GM18909 (cell line): Measurements from ENCODE around the gene CSPG4.
"Not testable (repeated sequence)": the region's sequence is repeated elsewhere in the genome, so short reads cannot be mapped to it uniquely, and the experiment has no call there.

Source experiments
- ATAC-seq: cut with Tn5 transposase; IDR thresholded peaks from one replicate; pipeline ENCODE4 v1.9.1; 2021; ENCODE audit warnings: mild to moderate bottlenecking; ENCODE audit not compliant: unreplicated experiment, poor library complexity

CSPG4 gene

DNA sequence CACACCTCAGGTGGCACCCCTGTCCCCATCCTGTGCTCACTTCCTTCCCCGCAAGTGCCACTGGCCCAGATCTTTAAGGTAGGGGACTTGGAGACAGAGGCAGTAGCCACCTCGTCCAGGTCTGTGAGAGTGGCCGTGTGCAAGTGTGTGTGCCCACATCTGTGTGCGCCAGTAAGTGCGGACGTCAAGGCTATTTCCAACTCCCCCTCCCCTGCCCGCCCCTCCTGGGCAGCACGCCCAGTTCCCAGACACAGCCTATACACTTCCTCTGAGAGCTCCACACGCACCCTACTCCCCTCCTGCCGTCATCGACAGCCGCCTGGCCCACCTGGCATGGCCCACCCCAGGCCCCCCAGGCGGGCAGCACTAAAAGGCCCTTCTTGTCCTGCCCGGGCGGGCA lies 3.2 kb downstream of the CSPG4 start:
- ATAC-seq, result not testable (repeated sequence)

DNA sequence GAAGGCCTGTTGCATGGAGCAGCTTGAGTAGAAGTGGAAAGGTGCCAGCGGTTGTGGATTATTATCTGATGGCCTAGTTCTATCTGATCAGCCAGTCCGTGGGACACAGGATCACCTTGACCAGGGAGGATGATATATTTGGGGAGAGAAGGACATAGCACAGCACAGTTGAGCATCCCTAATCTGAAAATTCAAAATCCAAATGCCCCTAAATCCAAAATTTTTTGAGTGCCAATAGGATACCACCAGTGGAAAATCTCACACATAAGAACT lies 6.0 kb downstream of the CSPG4 start:
- ATAC-seq, result no peak

DNA sequence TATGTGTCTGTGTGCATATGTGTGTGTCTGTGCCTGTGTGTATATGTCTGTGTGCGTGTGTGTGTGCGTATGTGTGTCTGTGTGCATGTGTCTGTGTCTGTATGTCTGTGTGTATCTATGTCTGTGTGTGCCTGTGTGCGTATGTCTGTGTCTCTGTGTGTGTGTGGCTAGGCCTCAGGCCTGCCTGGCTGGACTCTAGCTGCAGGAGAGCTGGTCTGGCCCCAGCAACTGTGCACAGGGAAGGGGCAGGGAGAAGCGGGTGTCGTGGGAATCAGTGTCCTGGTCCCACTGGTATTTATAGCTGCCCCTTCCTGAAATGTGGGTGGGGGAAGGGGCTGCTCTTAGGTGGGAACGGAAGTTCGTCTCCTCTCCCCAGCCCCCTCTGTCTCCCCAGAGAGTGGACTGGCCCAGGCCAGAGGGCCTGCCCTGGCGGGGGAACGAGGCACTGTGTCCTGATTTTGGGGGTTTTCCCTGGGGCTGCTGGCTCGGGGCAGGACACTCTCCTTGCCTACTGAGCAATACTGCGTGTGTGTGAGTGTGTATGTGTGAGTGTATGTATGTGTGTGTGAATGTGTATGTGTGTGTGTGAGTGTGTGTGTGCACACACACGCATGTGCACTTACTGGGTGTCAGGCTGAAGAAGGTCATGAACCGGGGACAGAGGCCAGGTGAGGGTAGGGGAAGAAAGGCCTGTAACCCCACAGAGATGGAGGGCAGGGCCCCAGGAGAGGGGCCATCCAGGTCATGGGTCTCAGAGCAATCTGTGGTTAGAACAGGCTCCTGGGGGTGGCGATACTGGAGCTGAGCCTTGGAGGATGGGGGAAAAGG lies 6.6 kb downstream of the CSPG4 start:
- no peak for ATAC-seq

DNA sequence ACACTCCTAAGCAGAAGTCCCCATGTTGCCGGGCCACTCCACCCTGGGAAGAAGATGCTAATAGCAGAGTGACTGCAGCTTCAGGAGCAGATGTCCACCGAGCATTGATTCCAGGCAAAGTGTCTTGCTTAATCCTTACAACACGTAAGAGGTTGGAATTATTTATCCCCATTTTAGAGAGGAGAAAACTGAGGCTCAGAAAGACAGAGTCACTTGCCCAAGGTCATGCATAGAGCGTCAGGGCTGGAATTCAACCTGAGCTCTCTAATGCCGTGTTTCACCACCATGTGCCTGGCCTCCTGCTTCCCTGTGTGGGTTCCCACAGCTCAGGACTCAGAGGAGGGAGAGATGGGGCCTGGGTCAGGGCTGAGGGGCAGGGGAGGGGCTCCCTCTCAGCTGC lies 7.3 kb downstream of the CSPG4 start:
- ATAC-seq, result not testable (repeated sequence)

DNA sequence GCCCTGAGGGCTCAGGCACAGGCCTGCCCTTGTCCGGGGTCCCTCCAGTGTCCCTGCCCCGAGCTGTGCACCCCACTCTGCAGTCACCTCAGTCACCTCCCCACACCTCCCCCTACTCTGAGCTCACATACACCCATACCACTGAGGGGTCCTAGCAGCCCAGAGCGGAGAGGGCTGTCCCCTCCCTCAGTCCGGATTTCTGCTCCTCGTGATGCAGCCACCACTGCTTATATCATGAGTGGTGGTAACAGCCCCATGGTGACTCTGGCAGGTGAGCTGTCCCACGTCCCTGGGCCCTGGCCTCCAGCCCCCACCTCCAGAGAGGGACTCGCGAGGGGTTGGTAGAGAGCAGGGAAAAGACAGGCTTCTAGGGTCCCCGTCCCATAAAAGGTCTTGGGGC lies 8.0 kb downstream of the CSPG4 start:
- no peak for ATAC-seq

DNA sequence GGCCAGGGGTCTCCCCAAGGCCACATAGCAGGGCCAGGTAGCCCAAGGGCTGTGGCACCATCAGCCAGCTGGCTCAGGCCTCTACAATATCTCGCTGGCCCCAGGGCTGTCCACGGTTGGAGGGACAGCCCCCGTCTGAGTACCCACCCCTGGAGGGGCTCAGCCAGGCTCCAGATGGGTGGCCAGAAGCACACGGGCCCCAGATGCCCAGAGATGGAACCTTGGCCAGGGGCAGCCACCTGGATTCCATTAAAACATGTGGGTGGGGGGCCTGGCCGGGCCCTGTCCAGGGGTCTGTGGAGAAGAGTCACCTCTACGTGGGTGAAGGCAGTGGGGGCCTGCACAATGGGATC lies 8.4 kb downstream of the CSPG4 start:
- ATAC-seq, result no peak

DNA sequence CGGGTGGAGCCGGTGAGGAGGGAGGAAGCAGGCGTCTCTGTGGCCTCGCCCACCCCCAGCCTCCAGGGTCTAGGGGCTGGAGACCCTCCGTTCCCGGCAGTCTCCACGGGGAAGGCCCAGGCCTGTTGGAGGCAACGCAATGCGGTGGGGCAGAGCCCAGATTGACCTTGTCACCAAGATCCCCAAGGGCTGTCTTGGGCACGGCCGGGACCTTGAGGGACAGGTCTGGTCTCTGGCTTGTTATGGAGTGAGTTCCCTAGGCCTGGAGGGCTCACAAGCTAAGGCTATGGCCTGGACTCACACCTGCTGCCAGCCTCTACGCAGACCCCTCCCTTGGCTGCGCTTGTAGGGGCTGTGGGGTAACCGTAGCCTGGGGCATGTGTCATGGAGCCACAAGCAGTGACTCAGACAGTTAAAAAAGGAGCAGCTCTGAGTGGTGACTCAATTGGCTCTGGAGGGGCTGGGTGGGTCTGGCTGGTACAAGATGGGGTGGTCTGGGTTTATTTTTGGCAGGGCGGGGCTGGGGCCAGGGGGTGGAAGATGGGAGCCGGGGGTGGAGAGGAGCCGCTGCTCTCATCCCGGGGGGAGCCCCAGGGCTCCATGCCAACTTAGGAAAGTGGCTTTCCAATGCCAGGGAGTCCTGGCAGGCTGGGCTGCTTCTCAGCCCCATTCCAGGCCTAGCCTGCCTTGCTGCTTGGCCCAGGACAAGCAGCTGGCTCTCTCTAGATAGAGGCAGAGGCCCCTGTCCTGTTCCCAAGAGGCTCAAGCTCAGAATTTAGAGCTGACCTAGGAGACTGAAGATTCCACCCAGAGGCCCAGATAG lies 9.0 kb downstream of the CSPG4 start:
- not testable (repeated sequence) for ATAC-seq

DNA sequence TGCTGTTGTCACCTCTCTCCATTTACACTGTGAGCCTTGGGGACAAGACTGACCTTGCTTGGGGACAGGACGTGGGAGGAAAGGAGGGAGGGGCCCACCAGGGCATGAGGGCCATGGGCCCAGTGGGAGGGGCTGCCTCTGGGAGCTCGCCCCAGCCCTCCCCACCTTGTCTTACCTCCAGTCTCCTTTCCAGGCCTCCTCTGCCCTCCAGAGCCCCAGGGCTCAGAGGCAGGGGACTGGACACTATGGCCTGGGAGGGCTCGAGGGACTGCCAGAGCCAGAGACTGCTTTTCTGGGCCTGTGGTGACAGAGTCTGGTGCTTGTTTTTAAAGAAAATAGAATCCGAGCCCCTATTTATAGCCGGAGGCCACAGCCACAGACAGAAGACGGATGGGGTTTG lies 10.2 kb downstream of the CSPG4 start:
- ATAC-seq, result no peak

DNA sequence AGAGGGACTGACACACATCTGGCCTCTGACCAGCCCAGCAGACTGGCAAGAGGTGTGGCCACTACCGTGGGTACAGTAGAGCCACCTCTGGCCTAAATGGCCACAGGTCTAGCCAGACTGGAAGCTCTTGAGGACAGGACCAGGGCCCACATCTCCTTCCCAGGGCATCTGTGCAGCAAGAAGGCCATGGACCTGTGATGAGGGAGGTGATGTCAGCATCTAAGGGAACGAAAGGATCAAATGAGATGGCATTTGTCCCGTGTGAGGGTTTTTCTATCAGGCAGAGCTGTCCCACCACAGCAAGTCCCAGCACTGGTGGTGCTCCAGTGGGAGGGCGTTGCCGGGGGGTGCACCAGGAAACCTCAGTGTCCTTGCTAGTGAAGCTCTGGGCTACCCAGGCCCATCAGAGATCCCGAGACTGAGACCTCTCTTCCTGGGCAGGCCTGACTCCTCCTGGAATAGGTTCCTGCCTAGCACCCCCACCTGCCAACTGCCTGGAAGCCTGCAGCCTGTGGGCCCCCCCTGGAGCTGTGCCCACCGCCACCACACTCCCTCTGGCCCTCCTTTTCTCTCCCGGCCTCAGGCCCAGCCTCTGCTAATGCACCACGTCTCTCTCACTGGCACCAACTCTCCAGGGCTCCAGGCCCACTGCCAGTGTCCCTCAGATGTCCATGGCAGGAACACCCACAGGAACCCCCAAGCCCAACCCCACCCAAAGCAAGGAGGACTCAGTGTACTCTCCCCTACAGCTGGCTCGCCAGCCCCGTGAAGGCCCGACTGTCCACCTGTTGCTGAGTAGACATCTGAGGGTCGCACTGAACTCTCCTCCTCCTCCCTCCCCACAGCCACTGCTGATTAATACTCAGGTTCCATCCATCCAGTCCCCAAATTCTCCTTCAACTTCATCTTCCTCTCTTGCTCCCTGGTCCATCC lies 11.3 kb downstream of the CSPG4 start:
- ATAC-seq, result not testable (repeated sequence)

DNA sequence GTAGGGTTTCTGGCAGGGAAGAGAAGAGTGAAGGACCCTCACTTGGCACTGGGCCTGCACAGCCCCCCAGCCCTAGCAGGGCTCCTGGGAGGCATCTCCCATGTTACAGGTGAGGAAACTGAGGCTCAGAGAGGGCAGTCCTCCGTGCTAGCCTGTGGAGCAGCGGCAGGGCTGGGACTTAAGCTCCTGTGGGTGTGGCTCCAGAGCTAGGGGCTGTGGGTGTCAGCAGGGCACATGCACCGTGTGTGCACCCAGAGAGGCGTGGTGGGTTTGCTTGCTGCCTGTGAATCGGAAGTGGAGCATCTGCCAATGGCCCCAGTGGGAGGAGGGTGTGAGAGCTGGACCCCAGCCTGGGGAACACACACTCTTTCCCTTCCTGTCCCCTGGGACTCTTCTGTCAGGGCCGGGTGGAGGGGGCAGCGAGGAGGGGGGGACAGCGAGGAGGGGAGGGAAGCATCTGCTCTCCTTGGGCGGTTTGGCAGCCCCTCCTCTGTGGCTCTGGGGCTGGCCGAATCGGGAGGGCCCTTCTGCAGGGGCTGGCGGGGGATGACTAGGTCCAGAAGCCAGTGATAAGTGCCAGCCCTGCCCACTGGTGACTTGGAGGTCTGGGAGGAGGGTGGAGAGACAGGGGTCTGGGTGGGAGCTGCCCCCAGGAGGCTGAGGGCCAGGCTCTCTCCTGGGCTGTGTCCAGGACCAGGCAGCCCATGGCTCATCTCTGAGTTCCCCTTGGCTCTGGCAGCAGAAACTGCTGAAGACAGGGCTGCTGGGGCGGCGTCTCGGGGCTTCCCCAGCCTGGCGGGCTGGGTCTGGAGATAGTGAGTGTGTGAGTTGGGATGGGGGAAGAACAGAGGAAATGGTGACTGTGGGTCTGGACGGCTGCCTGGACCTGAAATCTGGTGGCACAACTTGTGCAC lies 12.4 kb downstream of the CSPG4 start:
- ATAC-seq, result peak; percentile 66

DNA sequence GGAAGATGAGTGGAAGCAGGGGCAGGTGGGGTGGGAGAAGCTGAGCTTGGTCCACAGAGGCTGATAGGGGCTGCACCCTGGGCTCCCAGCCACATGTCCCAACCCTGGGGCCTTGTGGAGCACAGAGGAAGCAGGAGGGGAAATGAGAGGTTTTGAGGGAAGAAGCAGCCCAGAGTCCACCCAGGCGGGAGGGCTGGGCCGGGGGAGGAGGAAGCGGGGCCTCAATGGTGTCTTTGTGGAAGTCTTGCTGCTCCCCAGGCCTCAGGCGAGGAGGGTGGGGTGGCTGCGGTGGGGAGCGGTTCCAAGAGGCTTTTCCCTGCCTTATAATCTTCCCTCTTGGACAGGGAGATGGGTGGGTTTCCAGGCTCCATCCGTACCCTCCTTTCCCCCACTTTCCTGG lies 13.1 kb downstream of the CSPG4 start:
- not testable (repeated sequence) for ATAC-seq

DNA sequence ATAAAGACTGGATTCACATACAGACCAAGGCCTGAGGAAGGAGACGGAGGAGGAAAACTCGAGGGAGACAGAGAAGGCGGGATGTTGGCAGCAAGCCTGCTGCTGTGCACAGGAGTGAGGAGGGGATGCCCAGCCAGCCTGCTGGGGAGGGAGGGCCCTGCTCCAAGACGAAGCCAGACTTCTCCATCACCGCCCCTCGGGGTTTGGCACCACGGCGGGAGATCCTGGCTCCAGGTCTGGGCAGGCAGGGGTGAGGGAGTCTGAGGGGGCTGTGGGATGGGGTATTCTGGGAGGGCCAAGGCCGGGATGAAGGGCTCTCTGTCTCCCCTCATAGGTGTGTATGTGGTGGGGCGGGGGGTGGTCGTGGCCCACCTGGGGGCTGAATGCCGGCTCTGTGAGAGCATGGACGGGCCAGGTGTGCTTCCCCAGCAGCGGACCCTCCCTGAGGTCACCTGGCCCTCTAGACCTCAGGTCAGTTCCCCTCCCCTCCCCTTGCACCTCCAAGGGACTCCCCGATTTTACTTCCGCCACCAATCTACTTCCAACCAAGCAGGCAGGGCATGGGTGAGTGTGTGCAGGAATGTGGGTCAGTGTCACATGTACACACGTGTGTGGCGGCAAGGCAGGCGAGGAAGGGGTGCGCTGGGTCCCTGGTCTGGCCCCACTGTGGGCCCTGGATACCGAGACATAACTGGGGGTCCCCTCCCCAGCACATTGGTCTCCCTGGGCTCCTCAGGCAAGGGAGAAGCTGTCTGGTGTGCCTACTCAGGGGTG lies 14.5 kb downstream of the CSPG4 start:
- not testable (repeated sequence) for ATAC-seq

DNA sequence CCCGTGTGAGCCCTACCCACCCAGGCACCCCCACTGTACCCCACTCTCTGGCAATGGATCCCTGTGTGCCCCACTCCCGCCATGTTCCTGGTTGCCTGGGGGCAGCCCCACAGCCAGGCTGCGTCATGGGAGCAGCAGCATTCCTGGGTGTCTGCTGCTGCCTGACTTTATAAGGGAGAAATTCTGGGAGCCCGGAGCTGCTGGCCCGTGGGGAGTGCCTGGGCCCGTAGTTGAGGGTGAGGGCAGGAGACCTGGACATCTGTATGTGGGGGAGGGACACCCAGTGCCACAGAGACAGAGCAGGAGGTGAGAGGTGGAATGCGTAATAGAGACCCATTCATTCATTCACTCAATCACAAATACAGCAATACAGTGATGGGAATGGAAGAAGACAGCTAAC lies 15.1 kb downstream of the CSPG4 start:
- ATAC-seq, result no peak

DNA sequence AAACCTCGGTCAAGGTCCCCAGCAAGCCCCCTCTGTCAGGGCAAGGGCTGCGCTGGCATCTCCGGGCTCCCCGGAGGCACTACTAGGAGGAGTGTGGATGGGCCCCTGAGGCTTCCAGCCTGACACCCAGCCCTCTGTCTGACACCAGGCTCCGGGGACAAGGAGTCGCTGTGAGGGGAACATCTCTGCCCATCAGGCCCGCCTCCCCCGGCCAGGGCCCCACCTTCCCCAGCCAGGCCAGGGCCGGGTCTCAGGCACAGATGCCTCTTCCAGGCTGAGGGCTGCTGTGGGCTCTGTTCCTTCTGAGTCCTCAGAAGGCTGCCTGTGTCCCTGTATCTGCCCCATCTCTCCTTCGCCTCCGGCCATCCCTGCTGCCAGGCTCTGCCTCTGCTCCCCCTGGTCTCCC lies 15.8 kb downstream of the CSPG4 start:
- ATAC-seq, result no peak

DNA sequence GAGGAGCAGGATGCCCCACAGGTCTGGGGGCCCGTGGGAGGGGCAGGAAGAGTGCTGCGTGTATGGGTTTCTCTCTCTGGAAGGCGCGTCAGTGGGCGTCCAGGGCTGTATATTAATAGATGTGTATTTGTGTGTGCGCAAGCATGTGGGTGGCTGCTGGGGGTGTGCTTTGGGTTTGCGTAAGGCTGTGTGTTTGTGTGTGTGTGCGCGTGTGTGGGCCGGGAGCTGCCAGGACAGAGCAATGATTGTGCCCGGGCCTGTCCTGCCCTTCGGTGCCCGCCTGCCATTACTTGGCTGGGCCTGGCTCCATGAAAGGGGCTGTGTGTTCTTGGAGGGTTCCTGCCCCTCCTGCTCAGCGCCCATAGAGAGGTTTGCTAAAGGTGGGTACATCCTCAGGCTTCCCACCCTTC lies 16.3 kb downstream of the CSPG4 start:
- no peak for ATAC-seq

DNA sequence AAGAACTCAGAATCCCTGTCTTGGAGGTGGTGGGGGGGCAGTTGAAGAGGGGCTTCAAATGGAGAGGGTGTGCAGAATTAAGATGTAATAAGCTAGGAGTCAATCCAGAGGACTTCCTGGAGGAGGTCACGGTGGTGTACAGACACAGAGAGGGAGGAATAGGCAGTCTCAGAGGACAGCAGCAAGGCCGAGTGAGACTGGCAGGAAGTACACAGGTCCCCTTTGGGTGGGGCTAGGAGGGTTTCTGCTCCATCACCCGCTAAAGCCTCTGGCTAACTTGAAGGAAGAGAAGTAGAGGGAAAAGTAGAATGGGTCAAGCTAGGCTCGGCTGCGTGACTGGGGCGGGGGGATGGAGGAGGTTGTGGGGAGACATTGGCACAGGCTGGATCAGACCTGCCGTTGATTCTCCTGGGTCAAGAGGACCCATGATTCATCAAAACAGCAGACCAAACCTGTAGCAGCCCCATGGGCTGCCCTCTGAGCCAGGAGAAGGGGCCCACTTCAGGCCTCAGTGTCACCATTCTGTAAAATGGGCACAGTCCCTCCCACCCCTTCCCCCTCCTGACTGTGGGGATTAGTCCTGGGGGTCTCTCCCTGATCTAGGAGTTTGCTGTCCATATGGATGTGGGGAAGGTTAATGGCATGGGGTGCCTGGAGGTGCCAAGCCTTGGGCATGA lies 16.9 kb downstream of the CSPG4 start:
- ATAC-seq, result no peak

DNA sequence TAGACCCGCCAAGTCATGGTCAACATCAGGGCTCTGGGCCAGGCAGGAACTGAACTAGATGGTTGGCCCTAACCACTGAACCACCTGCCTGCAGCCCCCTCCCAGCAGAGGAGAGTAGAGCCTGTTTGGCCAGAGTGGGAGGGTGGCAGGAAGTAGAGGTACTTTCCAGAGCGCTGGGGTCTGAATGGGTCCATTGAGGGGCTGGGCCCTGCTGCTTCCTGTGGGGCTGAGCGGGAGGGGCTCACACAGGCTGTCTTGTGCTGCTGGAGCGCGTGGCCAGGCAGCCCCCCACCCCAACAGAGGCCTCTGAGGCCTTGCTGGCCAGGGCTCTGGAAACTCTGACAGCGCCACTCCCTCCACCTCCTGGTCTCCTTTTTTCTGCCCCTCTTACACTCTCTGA lies 17.4 kb downstream of the CSPG4 start:
- ATAC-seq, result no peak
